ENCODE measurements around the gene PSMB8. TPM values are rescaled to one million over a fixed set of nuclear protein-coding genes. Genes with fewer than 3 reads are reported as not detected.

Gene PSMB8
- total RNA-seq: 100 to 1,000 TPM; 160 to 170 (median 161) TPM
- total RNA-seq (2013): 192 TPM

DNA sequence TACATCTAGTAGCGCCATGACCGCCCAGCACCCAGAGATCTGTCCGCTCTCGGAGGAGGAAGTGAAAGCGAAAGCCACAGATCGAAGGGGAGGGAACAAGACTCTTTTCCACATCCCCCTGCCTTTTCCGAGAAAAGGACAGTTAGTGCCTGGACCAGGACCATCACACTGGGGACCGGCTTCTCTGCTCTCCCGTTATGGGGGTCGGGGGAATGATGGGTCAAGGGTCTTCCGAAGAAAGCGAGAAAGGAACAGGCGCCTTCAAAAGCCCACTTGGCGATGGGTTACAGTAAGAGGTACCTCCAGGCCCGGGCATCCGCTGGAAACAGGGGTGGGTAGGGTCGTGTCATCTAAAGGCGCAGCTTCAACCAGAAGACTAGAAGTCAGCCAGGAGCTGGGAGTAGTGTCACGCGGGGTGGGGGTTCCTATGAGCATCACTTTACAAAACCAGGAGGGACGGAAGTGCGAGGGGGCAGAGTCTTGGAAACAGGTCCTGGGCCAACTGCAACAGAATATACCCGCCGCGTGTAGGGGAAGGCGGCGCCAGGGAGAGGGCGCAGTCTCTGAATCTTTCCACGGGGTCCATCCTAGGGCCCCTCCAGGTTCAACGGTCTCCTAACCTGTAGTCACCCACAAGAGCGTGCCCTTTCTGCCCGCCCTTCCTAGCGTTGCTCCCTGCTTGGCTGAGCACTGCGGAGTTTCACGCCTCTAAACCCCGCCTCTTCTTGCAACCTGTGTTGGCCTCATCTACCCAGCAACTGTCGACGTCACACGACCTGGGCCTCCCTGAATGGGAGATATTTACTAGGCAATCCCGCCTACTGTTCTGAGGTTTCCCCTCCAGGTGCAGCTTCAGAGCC lies at the start of gene PSMB8:
Gene PSMB8 (minus strand): TSS at position 69 of the 860 bp plus-strand sequence. CDS start 51 bp downstream, at position 18.
- H3K27ac Mint-ChIP-seq: peak within 1 kb of the TSS; percentile 96 to 100
- no peaks in the 10 kb centered on the region for H3K27me3 Mint-ChIP-seq (ENCODE audit: low read depth in 2 of 2)
- ATAC-seq (peak; percentile 81 to 93 (median 85)), DNase-seq (peak; percentile 98 to 99)
- peaks cover 72% of the 10 kb centered on the region for H3K4me1 ChIP-seq (ENCODE audit: control insufficient read depth, insufficient read depth, low read length)
- intact Hi-C loops (cut with micrococcal nuclease): loop anchor here (1.0 to 5.0 kb wide), 3 partner anchors 10 to 647 kb away; partner anchors contain the start of gene PSMB9
- peak within 1 kb of the TSS; percentile 97 for H3K4me3 ChIP-seq (ENCODE audit: low read length)
- H3K9me3 Mint-ChIP-seq: no peaks in the 10 kb centered on the region
- H3K27me3 ChIP-seq (ENCODE audit: control insufficient read depth, insufficient read depth, low read length): no peaks in the 10 kb centered on the region
- H3K36me3 Mint-ChIP-seq: peaks cover 47% of the 10 kb centered on the region
- H3K27ac ChIP-seq (ENCODE audit: low read length): peak within 1 kb of the TSS; percentile 99
- no peaks in the 10 kb centered on the region for H3K9me3 ChIP-seq (ENCODE audit: control insufficient read depth, insufficient read depth, low read length)
- TF ChIP-seq, protein P1, sequence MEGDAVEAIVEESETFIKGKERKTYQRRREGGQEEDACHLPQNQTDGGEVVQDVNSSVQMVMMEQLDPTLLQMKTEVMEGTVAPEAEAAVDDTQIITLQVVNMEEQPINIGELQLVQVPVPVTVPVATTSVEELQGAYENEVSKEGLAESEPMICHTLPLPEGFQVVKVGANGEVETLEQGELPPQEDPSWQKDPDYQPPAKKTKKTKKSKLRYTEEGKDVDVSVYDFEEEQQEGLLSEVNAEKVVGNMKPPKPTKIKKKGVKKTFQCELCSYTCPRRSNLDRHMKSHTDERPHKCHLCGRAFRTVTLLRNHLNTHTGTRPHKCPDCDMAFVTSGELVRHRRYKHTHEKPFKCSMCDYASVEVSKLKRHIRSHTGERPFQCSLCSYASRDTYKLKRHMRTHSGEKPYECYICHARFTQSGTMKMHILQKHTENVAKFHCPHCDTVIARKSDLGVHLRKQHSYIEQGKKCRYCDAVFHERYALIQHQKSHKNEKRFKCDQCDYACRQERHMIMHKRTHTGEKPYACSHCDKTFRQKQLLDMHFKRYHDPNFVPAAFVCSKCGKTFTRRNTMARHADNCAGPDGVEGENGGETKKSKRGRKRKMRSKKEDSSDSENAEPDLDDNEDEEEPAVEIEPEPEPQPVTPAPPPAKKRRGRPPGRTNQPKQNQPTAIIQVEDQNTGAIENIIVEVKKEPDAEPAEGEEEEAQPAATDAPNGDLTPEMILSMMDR (IDR thresholded peaks at IDR 0.05): no peak
- peaks cover 90 to 97% of the 10 kb centered on the region in 2 donors for H3K4me1 Mint-ChIP-seq
- under 1% methylated on average over 40 of the region's 40 CpGs for WGBS (ENCODE audit: insufficient coverage)
- H3K4me3 Mint-ChIP-seq: peak within 1 kb of the TSS; percentile 100
- H3K36me3 ChIP-seq (ENCODE audit: control insufficient read depth, insufficient read depth, low read length): peaks cover 71% of the 10 kb centered on the region

DNA sequence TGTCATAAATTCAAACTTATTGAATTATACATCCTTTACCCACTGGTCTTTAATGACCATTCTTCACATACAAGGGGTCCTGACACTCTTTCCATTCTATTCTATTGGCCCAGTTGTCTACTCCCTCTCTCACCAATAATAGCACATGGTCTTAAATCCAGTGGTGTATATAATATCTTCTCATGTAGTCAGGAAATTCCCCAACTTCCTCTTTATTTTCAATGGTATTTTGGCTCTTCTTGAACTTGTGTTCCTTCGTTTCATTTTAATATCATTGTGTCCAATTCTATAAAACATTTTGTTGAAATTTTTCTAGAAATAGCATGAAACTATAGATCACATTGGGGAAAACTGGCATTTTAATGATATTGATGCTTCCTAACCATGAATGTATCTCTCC lies 47.0 kb upstream of the PSMB8 start:
- Mint-ChIP-seq H3K4me1 (peaks cover 24 to 26% of the 10 kb centered on the region in 2 donors), H3K9me3 (no peaks in the 10 kb centered on the region), H3K36me3 (no peaks in the 10 kb centered on the region), H3K27me3 (ENCODE audit: low read depth in 2 of 2) (no peaks in the 10 kb centered on the region), H3K4me3 (no peak overlapping the region), H3K27ac (no peak overlapping the region)
- Histone ChIP-seq H3K27me3 (ENCODE audit: control insufficient read depth, insufficient read depth, low read length) (no peaks in the 10 kb centered on the region), H3K4me1 (ENCODE audit: control insufficient read depth, insufficient read depth, low read length) (peaks cover 16% of the 10 kb centered on the region), H3K36me3 (ENCODE audit: control insufficient read depth, insufficient read depth, low read length) (no peaks in the 10 kb centered on the region), H3K27ac (ENCODE audit: low read length) (no peak overlapping the region), H3K4me3 (ENCODE audit: low read length) (no peak overlapping the region), H3K9me3 (ENCODE audit: control insufficient read depth, insufficient read depth, low read length) (no peaks in the 10 kb centered on the region)
- no CpG with 5 or more reads among the region's 1 CpG for WGBS (ENCODE audit: insufficient coverage)
- no peak for ATAC-seq
- TF ChIP-seq, protein P1 (IDR thresholded peaks at IDR 0.05): no peak
- DNase-seq: no peak
- intact Hi-C loops (cut with micrococcal nuclease): loop anchor here (5.0 kb wide), 1 partner anchor 51 kb away; the partner anchor contains the start of gene HLA-DMB

DNA sequence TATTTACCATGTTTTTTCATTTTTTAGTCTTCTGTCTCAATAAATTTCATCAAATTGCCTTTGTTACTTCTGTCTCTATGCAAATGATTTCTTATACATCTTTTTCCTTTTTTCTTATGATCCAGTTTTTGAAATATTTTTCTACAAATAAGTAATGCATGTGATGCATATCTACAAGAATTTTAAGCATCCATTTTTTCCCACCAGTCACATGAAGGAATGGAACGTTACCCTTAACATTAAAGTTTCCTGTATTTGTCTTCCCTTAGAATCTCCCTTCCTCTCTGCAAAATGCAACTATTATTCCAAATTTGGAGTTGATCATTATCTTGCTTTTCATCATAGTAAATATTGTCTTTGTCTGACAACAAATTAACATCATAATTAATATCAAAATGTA lies 45.7 kb upstream of the PSMB8 start:
- TF ChIP-seq, protein P1 (IDR thresholded peaks at IDR 0.05): no peak
- Histone ChIP-seq H3K36me3 (ENCODE audit: control insufficient read depth, insufficient read depth, low read length) (no peaks in the 10 kb centered on the region), H3K4me3 (ENCODE audit: low read length) (no peak overlapping the region), H3K27me3 (ENCODE audit: control insufficient read depth, insufficient read depth, low read length) (no peaks in the 10 kb centered on the region), H3K9me3 (ENCODE audit: control insufficient read depth, insufficient read depth, low read length) (no peaks in the 10 kb centered on the region), H3K4me1 (ENCODE audit: control insufficient read depth, insufficient read depth, low read length) (peaks cover 6% of the 10 kb centered on the region), H3K27ac (ENCODE audit: low read length) (no peak overlapping the region)
- peaks cover 13 to 14% of the 10 kb centered on the region in 2 donors for H3K4me1 Mint-ChIP-seq
- ATAC-seq (no peak), DNase-seq (no peak)
- no peaks in the 10 kb centered on the region for H3K36me3 Mint-ChIP-seq
- no peaks in the 10 kb centered on the region for H3K27me3 Mint-ChIP-seq (ENCODE audit: low read depth in 2 of 2)
- no peak overlapping the region for H3K4me3 Mint-ChIP-seq
- no peak overlapping the region for H3K27ac Mint-ChIP-seq
- intact Hi-C loops (cut with micrococcal nuclease): no loop called here
- 38% methylated on average over 1 of the region's 1 CpG for WGBS (ENCODE audit: insufficient coverage)
- H3K9me3 Mint-ChIP-seq: no peaks in the 10 kb centered on the region
